Prostate gland (tissue), 2 donors: ENCODE results near the gene BTBD2.

Source experiments
- POLR2A ChIP-seq: fragments of 450-650 bp; IDR thresholded peaks from one replicate; pipeline ENCODE4 v1.6.1; 2016; ENCODE audit warnings: antibody characterized with exemption, mild to moderate bottlenecking
- POLR2AphosphoS5 ChIP-seq: sonication (generic); formaldehyde crosslinking; IDR thresholded peaks from one replicate; pipeline ENCODE4 v1.6.1; 2017; ENCODE audit warnings: antibody characterized with exemption
- TF ChIP-seq, protein P1 (sequence below), 4 experiments: fragments of 200-600 bp in 2 of 4; fragments of 450-650 bp in 2 of 4; sonication (generic) in 2 of 4; IDR thresholded peaks; 1 replicate in 3 of 4; 2 replicates in 1 of 4; pipeline ENCODE4 v1.5.1; 2016 to 2019; ENCODE audit warnings: antibody characterized with exemption in 4 of 4, mild to moderate bottlenecking in 2 of 4, moderate library complexity in 2 of 4

DNA sequence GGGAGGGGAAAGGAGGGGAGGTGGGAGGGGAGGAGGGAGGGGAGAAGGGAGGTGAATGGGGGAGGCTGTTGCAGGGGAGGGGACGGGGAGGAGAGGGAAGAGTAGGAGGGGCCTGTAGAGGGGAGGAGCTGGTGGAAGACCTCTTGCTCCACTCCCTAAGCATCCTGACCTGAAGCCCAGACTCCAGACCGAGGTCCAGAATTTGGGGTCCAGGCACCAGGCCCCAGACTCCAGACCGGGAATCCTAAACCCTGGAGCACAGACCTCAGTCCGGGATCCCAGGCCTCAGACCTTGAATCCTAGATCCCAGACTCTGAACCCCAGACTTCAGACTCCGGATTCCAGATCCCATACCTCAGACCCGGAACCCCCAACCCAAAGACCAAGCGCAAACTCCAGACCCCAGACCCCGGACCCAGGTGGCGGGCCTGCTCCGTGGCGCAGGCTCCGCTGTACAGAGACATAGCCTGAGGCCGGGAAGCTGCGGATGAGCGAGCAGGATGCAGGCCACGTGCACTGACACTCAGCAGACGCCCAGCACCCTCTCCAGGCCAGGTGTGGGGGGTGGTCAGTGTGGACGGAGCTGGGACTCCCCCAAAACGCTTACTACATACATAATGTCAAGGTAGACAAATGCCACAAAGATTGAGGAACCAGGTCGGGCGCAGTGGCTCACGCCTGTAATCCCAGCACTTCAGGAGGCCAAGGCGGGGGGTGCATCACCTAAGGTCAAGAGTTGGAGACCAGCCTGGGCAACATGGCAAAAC lies 710 bp upstream of the BTBD2 start:
- TF ChIP-seq, protein P1, sequence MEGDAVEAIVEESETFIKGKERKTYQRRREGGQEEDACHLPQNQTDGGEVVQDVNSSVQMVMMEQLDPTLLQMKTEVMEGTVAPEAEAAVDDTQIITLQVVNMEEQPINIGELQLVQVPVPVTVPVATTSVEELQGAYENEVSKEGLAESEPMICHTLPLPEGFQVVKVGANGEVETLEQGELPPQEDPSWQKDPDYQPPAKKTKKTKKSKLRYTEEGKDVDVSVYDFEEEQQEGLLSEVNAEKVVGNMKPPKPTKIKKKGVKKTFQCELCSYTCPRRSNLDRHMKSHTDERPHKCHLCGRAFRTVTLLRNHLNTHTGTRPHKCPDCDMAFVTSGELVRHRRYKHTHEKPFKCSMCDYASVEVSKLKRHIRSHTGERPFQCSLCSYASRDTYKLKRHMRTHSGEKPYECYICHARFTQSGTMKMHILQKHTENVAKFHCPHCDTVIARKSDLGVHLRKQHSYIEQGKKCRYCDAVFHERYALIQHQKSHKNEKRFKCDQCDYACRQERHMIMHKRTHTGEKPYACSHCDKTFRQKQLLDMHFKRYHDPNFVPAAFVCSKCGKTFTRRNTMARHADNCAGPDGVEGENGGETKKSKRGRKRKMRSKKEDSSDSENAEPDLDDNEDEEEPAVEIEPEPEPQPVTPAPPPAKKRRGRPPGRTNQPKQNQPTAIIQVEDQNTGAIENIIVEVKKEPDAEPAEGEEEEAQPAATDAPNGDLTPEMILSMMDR (IDR thresholded peaks at IDR 0.05), result no peak
- TF ChIP-seq POLR2A (no peak), POLR2AphosphoS5 (no peak)
